ENCODE results near the gene BTN3A1. TPM values are rescaled to one million over a fixed set of nuclear protein-coding genes. Genes with fewer than 3 reads are reported as not detected.

The BTN3A1 gene
- total RNA-seq, 4 donors from 2014 or later = 2.5 to 3.5 (median 3.1) TPM

DNA sequence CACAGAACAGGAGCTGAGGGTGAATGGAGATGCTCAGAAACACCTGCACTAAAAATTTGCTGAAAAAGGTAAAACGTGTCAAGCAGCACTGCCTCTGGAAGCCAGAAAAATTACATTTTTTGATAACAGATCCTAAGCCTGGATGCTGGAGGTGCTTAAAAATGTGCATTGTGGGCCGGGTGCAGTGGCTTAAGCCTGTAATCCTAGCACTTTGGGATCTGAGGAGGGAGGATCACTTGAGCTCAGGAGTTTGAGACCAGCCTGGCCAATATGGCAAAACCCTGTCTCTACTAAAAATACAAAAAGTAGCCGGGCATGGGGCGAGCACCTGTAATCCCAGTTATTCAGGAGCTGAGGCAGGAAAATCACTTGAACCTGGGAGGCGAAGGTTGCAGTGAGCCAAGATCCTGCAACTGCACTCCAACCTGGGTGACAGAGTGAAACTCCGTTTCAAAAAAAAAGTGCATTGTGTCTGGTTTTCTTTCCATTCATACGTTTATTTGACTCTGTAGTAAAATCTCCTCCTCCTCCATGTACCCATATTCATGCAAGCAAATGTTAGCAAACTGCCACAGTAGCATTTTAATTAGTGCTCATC, 587 bp upstream of the BTN3A1 start:
- H3K9me3 ChIP-seq = no peaks in the 10 kb centered on the region
- H3K27ac ChIP-seq = peak overlapping the region; percentile 73 to 84 (median 80)
- DNase-seq (no peak), ATAC-seq (peak in 1 of 2 donors; percentile 5)
- TF ChIP-seq POLR2A (IDR thresholded peaks at IDR 0.05) = no peak
- no peak for TF ChIP-seq CTCF (IDR thresholded peaks at IDR 0.05 in 4 of 5, conservative IDR thresholded peaks at IDR 0.05 in 1 of 5)
- peaks cover 6 to 14% of the 10 kb centered on the region in 2 donors for H3K4me1 ChIP-seq
- no peaks in the 10 kb centered on the region for H3K27me3 ChIP-seq
- in situ Hi-C loops (cut with MboI; ENCODE audit: low sequenced_read_pairs in 4 of 4) (no loop called here), intact Hi-C loops (cut with DNase I; ENCODE audit: low total_unique reads) (no loop called here)
- no peaks in the 10 kb centered on the region for H3K36me3 ChIP-seq
- peak overlapping the region; percentile 54 to 65 (median 62) for H3K4me3 ChIP-seq

DNA sequence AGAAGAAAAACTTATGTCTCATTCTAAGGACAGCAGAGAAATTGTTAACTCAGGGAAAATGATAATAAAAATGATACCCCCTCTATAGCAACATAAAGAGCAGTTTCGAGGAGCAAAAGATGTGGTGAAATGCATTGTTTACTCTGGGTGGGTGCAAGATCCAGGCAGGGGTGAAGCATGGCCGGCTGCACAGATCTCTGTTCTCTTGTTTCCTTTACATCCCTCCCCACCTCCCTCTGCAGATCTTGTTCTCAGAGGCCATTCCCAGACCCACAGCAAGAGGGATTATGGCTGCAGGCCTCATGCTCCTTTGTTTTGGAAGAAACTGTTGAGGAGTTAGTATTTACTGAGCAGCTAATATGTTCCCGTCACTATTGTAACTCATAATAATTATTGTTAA, 1.8 kb downstream of the BTN3A1 start:
- H3K4me3 ChIP-seq = no peak overlapping the region
- intact Hi-C loops (cut with DNase I; ENCODE audit: low total_unique reads) = no loop called here
- in situ Hi-C loops (cut with MboI; ENCODE audit: low sequenced_read_pairs in 4 of 4) = no loop called here
- TF ChIP-seq CTCF (IDR thresholded peaks at IDR 0.05 in 4 of 5, conservative IDR thresholded peaks at IDR 0.05 in 1 of 5) (no peak), POLR2A (IDR thresholded peaks at IDR 0.05) (no peak)
- H3K4me1 ChIP-seq = peaks cover 6 to 14% of the 10 kb centered on the region in 2 donors
- no peaks in the 10 kb centered on the region for H3K27me3 ChIP-seq
- H3K9me3 ChIP-seq = no peaks in the 10 kb centered on the region
- DNase-seq (no peak), ATAC-seq (no peak)
- H3K36me3 ChIP-seq = no peaks in the 10 kb centered on the region
- no peak overlapping the region for H3K27ac ChIP-seq

DNA sequence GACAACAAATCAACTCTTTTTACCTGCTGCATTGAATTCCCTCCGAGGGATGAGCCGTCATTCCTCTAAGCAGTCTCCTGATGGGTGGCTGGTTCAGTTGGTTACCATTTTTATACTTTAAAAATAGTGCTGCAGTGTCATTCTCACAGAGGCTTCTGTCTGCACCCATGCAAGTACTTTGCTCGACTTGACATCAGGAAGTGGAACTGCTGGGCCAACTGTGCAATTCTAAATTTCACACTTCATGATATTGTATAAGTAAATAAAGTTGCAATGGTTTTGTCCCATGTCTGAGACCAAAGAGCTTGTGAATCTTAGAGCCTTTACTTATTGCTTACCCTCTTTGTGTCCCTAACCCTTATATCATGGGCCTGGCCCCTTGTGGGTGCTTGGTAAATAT, 2.5 kb downstream of the BTN3A1 start:
- no peak for ATAC-seq
- Histone ChIP-seq H3K4me3 (no peak overlapping the region), H3K27ac (no peak overlapping the region), H3K27me3 (no peaks in the 10 kb centered on the region), H3K9me3 (no peaks in the 10 kb centered on the region), H3K4me1 (peaks cover 6 to 14% of the 10 kb centered on the region in 2 donors), H3K36me3 (no peaks in the 10 kb centered on the region)
- no peak for DNase-seq
- TF ChIP-seq CTCF (IDR thresholded peaks at IDR 0.05 in 4 of 5, conservative IDR thresholded peaks at IDR 0.05 in 1 of 5) (no peak), POLR2A (IDR thresholded peaks at IDR 0.05) (no peak)
- in situ Hi-C loops (cut with MboI; ENCODE audit: low sequenced_read_pairs in 4 of 4) (no loop called here), intact Hi-C loops (cut with DNase I; ENCODE audit: low total_unique reads) (no loop called here)

- in situ Hi-C loops (cut with MboI; ENCODE audit: low sequenced_read_pairs in 4 of 4) = no loop called here
- TF ChIP-seq POLR2A (IDR thresholded peaks at IDR 0.05) = no peak
- no peak for TF ChIP-seq CTCF (IDR thresholded peaks at IDR 0.05 in 4 of 5, conservative IDR thresholded peaks at IDR 0.05 in 1 of 5)
- ATAC-seq (no peak), DNase-seq (no peak)
- Histone ChIP-seq H3K36me3 (no peaks in the 10 kb centered on the region), H3K9me3 (no peaks in the 10 kb centered on the region), H3K27ac (no peak overlapping the region), H3K4me1 (no peaks in the 10 kb centered on the region), H3K4me3 (no peak overlapping the region), H3K27me3 (no peaks in the 10 kb centered on the region)
- intact Hi-C loops (cut with DNase I; ENCODE audit: low total_unique reads) = no loop called here
Observed at GRCh38 chr6:26408828-26409730, 7.0 kb downstream of the BTN3A1 start.
